ENCODE results near the gene GRAMD4. TPM values are rescaled to one million over a fixed set of nuclear protein-coding genes. Genes with fewer than 3 reads are reported as not detected.
"Not testable (repeated sequence)": the region's sequence is repeated elsewhere in the genome, so short reads cannot be mapped to it uniquely, and the experiment has no call there.

Gene GRAMD4
- total and polyA plus RNA-seq, 10 of the 15 experiments (the other 5 are each of a cell fraction or from before 2014, with no cell fraction given): 0.21 to 45.5 (median 10.6) TPM

- ChIA-PET POLR2A (no interaction called here), CTCF (interaction anchor here (0.6 kb wide), 1 partner anchor 396 kb away, joined by 3 read pairs; no protein-coding TSS in a partner anchor), SMC1A (ENCODE audit: uncharacterized antibody, unreplicated experiment) (no interaction called here), RAD21 (ENCODE audit: unreplicated experiment) (no interaction called here)
- Histone ChIP-seq H3K9me3 (replicated peaks; ENCODE audit: control insufficient read depth, insufficient read depth, low read length) (no peaks in the 10 kb centered on the region; the same call in 2 of the 3 replicates), H3K9ac (ENCODE audit: control insufficient read depth, insufficient read depth, low read length) (no peak overlapping the region), H3K36me3 (ENCODE audit: control insufficient read depth in 2 of 2, insufficient read depth in 2 of 2, low read length in 1 of 2) (no peaks in the 10 kb centered on the region; a peak in 2 of 4 replicates), H3K4me2 (ENCODE audit: control insufficient read depth, insufficient read depth) (no peak overlapping the region), H3K4me3 (no peak overlapping the region), H3K79me2 (ENCODE audit: control insufficient read depth, insufficient read depth, low read length) (no peaks in the 10 kb centered on the region), H3K4me1 (ENCODE audit: control insufficient read depth, insufficient read depth, low read length) (no peaks in the 10 kb centered on the region), H3K27ac (ENCODE audit: control insufficient read depth, insufficient read depth) (no peak overlapping the region), H3K27me3 (replicated peaks in 1 of 2; ENCODE audit: control insufficient read depth in 2 of 2, insufficient read depth in 2 of 2, low read length in 1 of 2) (no peaks in the 10 kb centered on the region), H4K20me1 (ENCODE audit: control insufficient read depth, insufficient read depth) (no peaks in the 10 kb centered on the region), H2AFZ (ENCODE audit: control insufficient read depth, low read depth, low read length) (no peak overlapping the region)
- in situ Hi-C loops (cut with MboI) (no loop called here), intact Hi-C loops (cut with micrococcal nuclease; ENCODE audit: unreplicated experiment) (no loop called here)
- FAIRE-seq (no peak), DNase-seq (ENCODE audit: low read depth, low spot score) (no peak), ATAC-seq (no peak)
- WGBS (ENCODE audit: insufficient coverage, insufficient replicate concordance, low lambda C conversion rate, missing lambda C conversion rate): 73% methylated on average over 22 of the region's 23 CpGs
- TF ChIP-seq MYC (IDR thresholded peaks at IDR 0.05; ENCODE audit: insufficient read depth, insufficient read length, insufficient replicate concordance, low read length, severe bottlenecking): no peak
- no peak for TF ChIP-seq ZNF207 (IDR thresholded peaks at IDR 0.05; ENCODE audit: borderline replicate concordance)
- TF ChIP-seq RB1 (IDR thresholded peaks at IDR 0.05; ENCODE audit: borderline replicate concordance): no peak
- no peak for TF ChIP-seq MYB (IDR thresholded peaks at IDR 0.05; ENCODE audit: borderline replicate concordance, low read depth, low read length)
- TF ChIP-seq RBBP5 (conservative IDR thresholded peaks at IDR 0.05): no peak
- TF ChIP-seq TCF3 (IDR thresholded peaks at IDR 0.05; ENCODE audit: borderline replicate concordance, insufficient read depth, low read depth, low read length): no peak
- no peak for TF ChIP-seq ZBTB33 (IDR thresholded peaks at IDR 0.05)
- TF ChIP-seq ZNF24 (IDR thresholded peaks at IDR 0.05): no peak
- no peak for TF ChIP-seq HSF1 (IDR thresholded peaks at IDR 0.05; ENCODE audit: low read depth, low read length)
- BruUV-seq (replicated peaks): no TSS peak
Observed at GRCh38 chr22:46620588-46621242, 529 bp downstream of the GRAMD4 start.

- H3K9ac ChIP-seq (ENCODE audit: control insufficient read depth, insufficient read depth, low read length); H2AFZ ChIP-seq (ENCODE audit: control insufficient read depth, low read depth, low read length); FAIRE-seq; H3K36me3 ChIP-seq (ENCODE audit: control insufficient read depth in 2 of 2, insufficient read depth in 2 of 2, low read length in 1 of 2); intact Hi-C loops (cut with micrococcal nuclease; ENCODE audit: unreplicated experiment); CTCF ChIA-PET; H3K4me3 ChIP-seq; in situ Hi-C loops (cut with MboI); H3K4me2 ChIP-seq (ENCODE audit: control insufficient read depth, insufficient read depth); H3K27me3 ChIP-seq (replicated peaks in 1 of 2; ENCODE audit: control insufficient read depth in 2 of 2, insufficient read depth in 2 of 2, low read length in 1 of 2); H4K20me1 ChIP-seq (ENCODE audit: control insufficient read depth, insufficient read depth); BruUV-seq (replicated peaks); SMC1A ChIA-PET (ENCODE audit: uncharacterized antibody, unreplicated experiment); ATAC-seq; H3K9me3 ChIP-seq (replicated peaks; ENCODE audit: control insufficient read depth, insufficient read depth, low read length); DNase-seq (ENCODE audit: low read depth, low spot score); POLR2A ChIA-PET; H3K27ac ChIP-seq (ENCODE audit: control insufficient read depth, insufficient read depth); H3K79me2 ChIP-seq (ENCODE audit: control insufficient read depth, insufficient read depth, low read length); H3K4me1 ChIP-seq (ENCODE audit: control insufficient read depth, insufficient read depth, low read length): not testable (repeated sequence)
- WGBS (ENCODE audit: insufficient coverage, insufficient replicate concordance, low lambda C conversion rate, missing lambda C conversion rate): 90% methylated on average over 24 of the region's 38 CpGs
- RAD21 ChIA-PET (ENCODE audit: unreplicated experiment): interaction anchor here (0.6 kb wide), 1 partner anchor 917 kb away, joined by 3 read pairs; no protein-coding TSS in a partner anchor
Observed at GRCh38 chr22:46621243-46621930, 1.2 kb downstream of the GRAMD4 start.
